Measurements from ENCODE around the gene SLC66A1.

GRCh38 chr1:19311503-19311930, 609 bp upstream of the SLC66A1 start:
- no peak for TF ChIP-seq HDAC3 (IDR thresholded peaks at IDR 0.05; ENCODE audit: borderline replicate concordance, partially characterized antibody)
- no peak for TF ChIP-seq ZNF140 (CRISPR knock-in tag; IDR thresholded peaks at IDR 0.05)
- TF ChIP-seq ZNF3 (CRISPR knock-in tag; IDR thresholded peaks at IDR 0.05) = no peak
- TF ChIP-seq CEBPB (tag; IDR thresholded peaks at IDR 0.05) = no peak
- TF ChIP-seq COPS2 (conservative IDR thresholded peaks at IDR 0.05) = no peak
- no peak for TF ChIP-seq ZBTB49 (CRISPR knock-in tag; IDR thresholded peaks at IDR 0.05; ENCODE audit: borderline replicate concordance)
- TF ChIP-seq TBL1XR1 (IDR thresholded peaks at IDR 0.05; ENCODE audit: low read length in 2 of 2) = no peak

All from K562 (cell line).